Measurements from ENCODE around the gene DPP8. TPM values are rescaled to one million over a fixed set of nuclear protein-coding genes. Genes with fewer than 3 reads are reported as not detected.

DPP8 gene
- total and polyA plus RNA-seq, 3 experiments from 2014 or later = 31.1 to 52.9 (median 33.8) TPM

GRCh38 chr15:65423150-65423975 is 94.1 kb downstream of the DPP8 start:
- DNase-seq = no peak
- H3K27me3 Mint-ChIP-seq = peaks cover 56 to 67% of the 10 kb centered on the region in 2 donors
- peaks cover 0 to 5% (median 0%) of the 10 kb centered on the region in 3 donors for H3K36me3 Mint-ChIP-seq
- H3K9me3 ChIP-seq (ENCODE audit: low read length) = no peaks in the 10 kb centered on the region
- ChIA-PET CTCF (no interaction called here), POLR2A (no interaction called here)
- peaks cover 16 to 22% (median 21%) of the 10 kb centered on the region in 3 donors for H3K4me1 Mint-ChIP-seq
- H3K4me3 ChIP-seq (ENCODE audit: low read length) = no peak overlapping the region
- H3K36me3 ChIP-seq (ENCODE audit: insufficient read depth, low read length) = no peaks in the 10 kb centered on the region
- H3K4me3 Mint-ChIP-seq = peak overlapping the region; percentile 49 to 86 (median 80)
- peaks cover 9% of the 10 kb centered on the region for H3K4me1 ChIP-seq (ENCODE audit: insufficient read depth, low read length)
- peak overlapping the region in 1 of 8 donors; percentile 55 for H3K27ac Mint-ChIP-seq
- H3K27ac ChIP-seq (ENCODE audit: low read depth, low read length) = no peak overlapping the region
- peaks cover 0 to 2% (median 0%) of the 10 kb centered on the region in 5 donors for H3K9me3 Mint-ChIP-seq
- H3K27me3 ChIP-seq (ENCODE audit: insufficient read depth, low read length, poor library complexity, severe bottlenecking) = peaks cover 28% of the 10 kb centered on the region

- peaks cover 16 to 22% (median 21%) of the 10 kb centered on the region in 3 donors for H3K4me1 Mint-ChIP-seq
- no peak overlapping the region for H3K27ac ChIP-seq (ENCODE audit: low read depth, low read length)
- peaks cover 55 to 83% of the 10 kb centered on the region in 2 donors for H3K27me3 Mint-ChIP-seq
- peaks cover 0 to 2% (median 0%) of the 10 kb centered on the region in 5 donors for H3K9me3 Mint-ChIP-seq
- CTCF ChIA-PET = no interaction called here
- no peaks in the 10 kb centered on the region for H3K9me3 ChIP-seq (ENCODE audit: low read length)
- POLR2A ChIA-PET = interaction anchor here (0.7 kb wide), 1 partner anchor 38 kb away, joined by 3 read pairs; no protein-coding TSS in a partner anchor
- H3K27ac Mint-ChIP-seq = peak overlapping the region in 1 of 8 donors; percentile 36
- peak overlapping the region; percentile 6 for H3K4me3 ChIP-seq (ENCODE audit: low read length)
- DNase-seq = no peak
- no peaks in the 10 kb centered on the region for H3K36me3 ChIP-seq (ENCODE audit: insufficient read depth, low read length)
- H3K4me1 ChIP-seq (ENCODE audit: insufficient read depth, low read length) = peaks cover 9% of the 10 kb centered on the region
- H3K4me3 Mint-ChIP-seq = peak overlapping the region; percentile 26 to 91 (median 82)
- H3K27me3 ChIP-seq (ENCODE audit: insufficient read depth, low read length, poor library complexity, severe bottlenecking) = peaks cover 28% of the 10 kb centered on the region
- H3K36me3 Mint-ChIP-seq = peaks cover 0 to 5% (median 0%) of the 10 kb centered on the region in 3 donors
These were observed 95.9 kb downstream of the DPP8 start for GRCh38 chr15:65421360-65422215.

- H3K36me3 ChIP-seq (ENCODE audit: insufficient read depth, low read length) = no peaks in the 10 kb centered on the region
- H3K4me1 ChIP-seq (ENCODE audit: insufficient read depth, low read length) = peaks cover 9% of the 10 kb centered on the region
- H3K4me3 ChIP-seq (ENCODE audit: low read length) = no peak overlapping the region
- Mint-ChIP-seq H3K36me3 (peaks cover 0 to 5% (median 0%) of the 10 kb centered on the region in 3 donors), H3K4me1 (peaks cover 16 to 22% (median 21%) of the 10 kb centered on the region in 3 donors), H3K9me3 (peaks cover 0 to 2% (median 0%) of the 10 kb centered on the region in 5 donors), H3K27me3 (peaks cover 49 to 80% of the 10 kb centered on the region in 2 donors), H3K4me3 (peak overlapping the region in 3 of 7 donors; percentile 8 to 41 (median 12)), H3K27ac (peak overlapping the region in 1 of 8 donors; percentile 88)
- DNase-seq = no peak
- peaks cover 28% of the 10 kb centered on the region for H3K27me3 ChIP-seq (ENCODE audit: insufficient read depth, low read length, poor library complexity, severe bottlenecking)
- ChIA-PET POLR2A (no interaction called here), CTCF (no interaction called here)
- no peaks in the 10 kb centered on the region for H3K9me3 ChIP-seq (ENCODE audit: low read length)
- H3K27ac ChIP-seq (ENCODE audit: low read depth, low read length) = no peak overlapping the region
These were observed 96.5 kb downstream of the DPP8 start for GRCh38 chr15:65420975-65421359.

- no peak for DNase-seq
- Histone ChIP-seq H3K27ac (ENCODE audit: low read depth, low read length) (no peak overlapping the region), H3K4me3 (ENCODE audit: low read length) (no peak overlapping the region), H3K9me3 (ENCODE audit: low read length) (no peaks in the 10 kb centered on the region), H3K27me3 (ENCODE audit: insufficient read depth, low read length, poor library complexity, severe bottlenecking) (peaks cover 28% of the 10 kb centered on the region), H3K4me1 (ENCODE audit: insufficient read depth, low read length) (peaks cover 9% of the 10 kb centered on the region), H3K36me3 (ENCODE audit: insufficient read depth, low read length) (no peaks in the 10 kb centered on the region)
- POLR2A ChIA-PET = no interaction called here
- Mint-ChIP-seq H3K9me3 (peaks cover 0 to 2% (median 0%) of the 10 kb centered on the region in 5 donors), H3K4me3 (no peak overlapping the region), H3K27me3 (peaks cover 39 to 61% of the 10 kb centered on the region in 2 donors), H3K4me1 (peaks cover 11 to 16% (median 16%) of the 10 kb centered on the region in 3 donors), H3K36me3 (no peaks in the 10 kb centered on the region), H3K27ac (no peak overlapping the region)
- CTCF ChIA-PET = no interaction called here
These were observed 98.9 kb downstream of the DPP8 start for GRCh38 chr15:65418596-65418995.

- Mint-ChIP-seq H3K4me1 (peaks cover 2 to 4% (median 2%) of the 10 kb centered on the region in 3 donors), H3K27me3 (peaks cover 28 to 50% of the 10 kb centered on the region in 2 donors), H3K27ac (no peak overlapping the region), H3K9me3 (no peaks in the 10 kb centered on the region), H3K36me3 (no peaks in the 10 kb centered on the region), H3K4me3 (no peak overlapping the region)
- Histone ChIP-seq H3K9me3 (ENCODE audit: low read length) (no peaks in the 10 kb centered on the region), H3K4me1 (ENCODE audit: insufficient read depth, low read length) (peaks cover 4% of the 10 kb centered on the region), H3K36me3 (ENCODE audit: insufficient read depth, low read length) (no peaks in the 10 kb centered on the region), H3K4me3 (ENCODE audit: low read length) (no peak overlapping the region), H3K27me3 (ENCODE audit: insufficient read depth, low read length, poor library complexity, severe bottlenecking) (peaks cover 23% of the 10 kb centered on the region), H3K27ac (ENCODE audit: low read depth, low read length) (no peak overlapping the region)
- POLR2A ChIA-PET = no interaction called here
- DNase-seq = no peak
- CTCF ChIA-PET = no interaction called here
These were observed 100.6 kb downstream of the DPP8 start for GRCh38 chr15:65416845-65417416.

- peaks cover 15 to 50% of the 10 kb centered on the region in 2 donors for H3K27me3 Mint-ChIP-seq
- CTCF ChIA-PET = interaction anchor here (1.6 kb wide), 1 partner anchor 19 kb away, joined by 4 read pairs; no protein-coding TSS in a partner anchor
These were observed 102.5 kb downstream of the DPP8 start for GRCh38 chr15:65414841-65415621.

GRCh38 chr15:65413760-65414144 is 103.7 kb downstream of the DPP8 start:
- Mint-ChIP-seq H3K27me3 (peaks cover 10 to 37% of the 10 kb centered on the region in 2 donors), H3K27ac (no peak overlapping the region), H3K9me3 (no peaks in the 10 kb centered on the region), H3K4me1 (peaks cover 0 to 3% (median 0%) of the 10 kb centered on the region in 3 donors), H3K4me3 (no peak overlapping the region), H3K36me3 (no peaks in the 10 kb centered on the region)
- Histone ChIP-seq H3K4me1 (ENCODE audit: insufficient read depth, low read length) (no peaks in the 10 kb centered on the region), H3K4me3 (ENCODE audit: low read length) (no peak overlapping the region), H3K9me3 (ENCODE audit: low read length) (no peaks in the 10 kb centered on the region), H3K36me3 (ENCODE audit: insufficient read depth, low read length) (no peaks in the 10 kb centered on the region), H3K27me3 (ENCODE audit: insufficient read depth, low read length, poor library complexity, severe bottlenecking) (peaks cover 4% of the 10 kb centered on the region), H3K27ac (ENCODE audit: low read depth, low read length) (no peak overlapping the region)
- no peak for DNase-seq
- CTCF ChIA-PET = interaction anchor here (1.6 kb wide), 1 partner anchor 21 kb away, joined by 4 read pairs; no protein-coding TSS in a partner anchor
- POLR2A ChIA-PET = no interaction called here

More at GRCh38 chr15:65414841-65415621, 102.5 kb downstream of the DPP8 start:
- Mint-ChIP-seq H3K36me3 (no peaks in the 10 kb centered on the region), H3K4me1 (no peaks in the 10 kb centered on the region), H3K9me3 (no peaks in the 10 kb centered on the region), H3K27ac (no peak overlapping the region), H3K4me3 (no peak overlapping the region)
- peaks cover 4% of the 10 kb centered on the region for H3K27me3 ChIP-seq (ENCODE audit: insufficient read depth, low read length, poor library complexity, severe bottlenecking)
- no peak overlapping the region for H3K27ac ChIP-seq (ENCODE audit: low read depth, low read length)
- H3K36me3 ChIP-seq (ENCODE audit: insufficient read depth, low read length) = no peaks in the 10 kb centered on the region
- POLR2A ChIA-PET = no interaction called here
- no peaks in the 10 kb centered on the region for H3K4me1 ChIP-seq (ENCODE audit: insufficient read depth, low read length)
- H3K4me3 ChIP-seq (ENCODE audit: low read length) = no peak overlapping the region
- H3K9me3 ChIP-seq (ENCODE audit: low read length) = no peaks in the 10 kb centered on the region
- DNase-seq = no peak

All from CD8-positive, alpha-beta memory T cell (primary cell).